HUES6 (cell line): ENCODE measurements around the gene SHISAL1.

ENCODE experiments used
- H3K27ac ChIP-seq: 2 replicates; pipeline ENCODE4 v1.7.0; 2013; ENCODE audit warnings: low read depth, mild to moderate bottlenecking, low read length, inconsistent platforms
- H3K27me3 ChIP-seq: 2 replicates; pipeline ENCODE4 v1.6.1; 2013; ENCODE audit warnings: low read length; ENCODE audit not compliant: control insufficient read depth, insufficient read depth
- H3K36me3 ChIP-seq: 2 replicates; pipeline ENCODE4 v1.6.1; 2013; ENCODE audit warnings: low read length; ENCODE audit not compliant: control insufficient read depth, insufficient read depth
- H3K4me1 ChIP-seq: 2 replicates; pipeline ENCODE4 v1.6.1; 2013; ENCODE audit warnings: low read length; ENCODE audit not compliant: control insufficient read depth, insufficient read depth
- H3K4me3 ChIP-seq: 2 replicates; pipeline ENCODE4 v1.5.1; 2013; ENCODE audit warnings: low read depth, low read length
- H3K9ac ChIP-seq: one replicate; pipeline ENCODE4 v1.6.1; 2013; ENCODE audit warnings: mild to moderate bottlenecking, low read length
- H3K9me3 ChIP-seq: 2 replicates; pipeline ENCODE4 v1.6.1; 2013; ENCODE audit warnings: low read depth, low read length; ENCODE audit not compliant: control insufficient read depth, insufficient read depth

Gene SHISAL1

GRCh38 chr22:44298406-44299091 lies 14.2 kb downstream of the SHISAL1 start:
- Histone ChIP-seq H3K27ac (no peak overlapping the region; the same call in 1 of the 2 replicates), H3K4me1 (peaks cover 10% of the 10 kb centered on the region; the same call in 1 of the 2 replicates), H3K9ac (no peak overlapping the region), H3K27me3 (peaks cover 3% of the 10 kb centered on the region; the same call in 1 of the 2 replicates), H3K9me3 (peaks cover 11% of the 10 kb centered on the region), H3K4me3 (no peak overlapping the region), H3K36me3 (no peaks in the 10 kb centered on the region)

DNA sequence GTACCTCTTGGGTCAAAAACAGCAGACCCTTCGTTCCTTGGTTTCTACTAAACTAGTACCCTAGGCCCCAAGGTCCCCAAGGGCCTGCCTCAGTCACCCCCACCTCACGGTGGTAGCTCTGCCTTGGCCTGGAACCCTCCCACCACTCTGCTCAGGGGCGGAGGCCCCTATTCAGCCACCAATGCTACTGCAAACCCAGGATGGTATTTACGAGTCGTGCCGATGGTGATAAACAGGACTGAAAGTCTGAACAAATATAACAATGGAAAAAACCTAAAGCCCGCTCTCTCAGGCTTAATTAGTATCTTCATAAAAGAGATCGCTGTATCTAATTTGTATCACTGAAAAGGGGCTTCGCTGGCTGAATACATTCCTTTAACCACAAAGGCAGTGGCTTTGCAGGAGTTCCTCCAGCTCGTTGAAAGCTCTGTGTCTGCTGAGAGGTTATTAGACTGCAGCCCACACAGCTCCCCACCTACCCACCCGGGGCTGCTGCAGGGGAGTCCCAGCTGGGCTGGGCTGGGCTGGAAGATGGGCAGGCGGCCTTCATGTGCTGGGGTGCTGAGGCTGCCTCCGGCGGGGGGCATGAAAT lies 15.2 kb downstream of the SHISAL1 start:
- Histone ChIP-seq H3K36me3 (no peaks in the 10 kb centered on the region), H3K27me3 (peaks cover 3% of the 10 kb centered on the region; the same call in 1 of the 2 replicates), H3K9me3 (peaks cover 11% of the 10 kb centered on the region), H3K27ac (no peak overlapping the region), H3K4me3 (no peak overlapping the region), H3K4me1 (peaks cover 17% of the 10 kb centered on the region; the same call in 1 of the 2 replicates), H3K9ac (no peak overlapping the region)

GRCh38 chr22:44295406-44295805 lies 17.3 kb downstream of the SHISAL1 start:
- Histone ChIP-seq H3K27me3 (peaks cover 3% of the 10 kb centered on the region; the same call in 1 of the 2 replicates), H3K9me3 (peaks cover 11% of the 10 kb centered on the region), H3K27ac (no peak overlapping the region), H3K36me3 (no peaks in the 10 kb centered on the region), H3K4me1 (peaks cover 34% of the 10 kb centered on the region), H3K9ac (no peak overlapping the region), H3K4me3 (no peak overlapping the region)

GRCh38 chr22:44293876-44294275 lies 18.9 kb downstream of the SHISAL1 start:
- H3K4me3 ChIP-seq: no peak overlapping the region
- H3K4me1 ChIP-seq: peaks cover 43% of the 10 kb centered on the region
- no peaks in the 10 kb centered on the region for H3K27me3 ChIP-seq
- peaks cover 11% of the 10 kb centered on the region for H3K9me3 ChIP-seq
- no peaks in the 10 kb centered on the region for H3K36me3 ChIP-seq
- no peak overlapping the region for H3K27ac ChIP-seq
- H3K9ac ChIP-seq: no peak overlapping the region

DNA sequence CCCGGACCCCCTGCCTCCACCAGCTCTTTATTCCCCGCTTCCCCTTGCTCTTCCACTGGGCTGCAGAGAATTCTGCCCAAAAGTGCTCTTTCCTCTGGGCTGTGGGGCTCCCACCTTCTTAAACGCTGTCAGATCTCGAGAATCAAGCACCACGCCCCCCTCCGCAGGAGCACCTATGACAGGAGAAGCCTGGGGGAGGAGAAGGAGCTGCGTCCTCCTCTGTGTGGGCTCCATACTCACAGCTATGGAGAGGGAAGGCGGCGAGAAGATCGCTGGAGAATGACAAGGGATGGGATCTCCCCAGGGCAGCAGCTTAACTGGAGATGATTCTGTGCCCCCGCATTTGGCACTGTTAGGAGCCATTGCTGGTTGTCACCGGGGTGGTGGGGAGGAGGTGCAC lies 19.7 kb downstream of the SHISAL1 start:
- H3K9ac ChIP-seq: no peak overlapping the region
- peaks cover 11% of the 10 kb centered on the region for H3K9me3 ChIP-seq
- peaks cover 38% of the 10 kb centered on the region for H3K4me1 ChIP-seq
- H3K27me3 ChIP-seq: no peaks in the 10 kb centered on the region
- no peak overlapping the region for H3K4me3 ChIP-seq
- H3K27ac ChIP-seq: no peak overlapping the region
- H3K36me3 ChIP-seq: no peaks in the 10 kb centered on the region

- H3K36me3 ChIP-seq: no peaks in the 10 kb centered on the region
- peaks cover 11% of the 10 kb centered on the region for H3K9me3 ChIP-seq
- no peak overlapping the region for H3K27ac ChIP-seq
- H3K27me3 ChIP-seq: no peaks in the 10 kb centered on the region
- H3K4me1 ChIP-seq: peaks cover 38% of the 10 kb centered on the region
- H3K9ac ChIP-seq: no peak overlapping the region
- H3K4me3 ChIP-seq: no peak overlapping the region
These were observed 20.2 kb downstream of the SHISAL1 start for GRCh38 chr22:44292521-44292920.

GRCh38 chr22:44291674-44292360 lies 20.9 kb downstream of the SHISAL1 start:
- H3K9me3 ChIP-seq: peaks cover 11% of the 10 kb centered on the region
- no peak overlapping the region for H3K9ac ChIP-seq
- no peaks in the 10 kb centered on the region for H3K36me3 ChIP-seq
- no peaks in the 10 kb centered on the region for H3K27me3 ChIP-seq
- H3K27ac ChIP-seq: no peak overlapping the region
- H3K4me3 ChIP-seq: no peak overlapping the region
- H3K4me1 ChIP-seq: peaks cover 38% of the 10 kb centered on the region

GRCh38 chr22:44291265-44291664 lies 21.5 kb downstream of the SHISAL1 start:
- Histone ChIP-seq H3K9me3 (peaks cover 11% of the 10 kb centered on the region), H3K4me1 (peaks cover 40% of the 10 kb centered on the region), H3K27me3 (no peaks in the 10 kb centered on the region), H3K27ac (no peak overlapping the region), H3K9ac (no peak overlapping the region), H3K36me3 (no peaks in the 10 kb centered on the region), H3K4me3 (no peak overlapping the region)

GRCh38 chr22:44289414-44290171 lies 23.2 kb downstream of the SHISAL1 start:
- H3K9me3 ChIP-seq: peaks cover 4% of the 10 kb centered on the region
- H3K27me3 ChIP-seq: no peaks in the 10 kb centered on the region
- H3K9ac ChIP-seq: no peak overlapping the region
- H3K36me3 ChIP-seq: no peaks in the 10 kb centered on the region
- H3K27ac ChIP-seq: no peak overlapping the region
- H3K4me1 ChIP-seq: peaks cover 40% of the 10 kb centered on the region
- no peak overlapping the region for H3K4me3 ChIP-seq

DNA sequence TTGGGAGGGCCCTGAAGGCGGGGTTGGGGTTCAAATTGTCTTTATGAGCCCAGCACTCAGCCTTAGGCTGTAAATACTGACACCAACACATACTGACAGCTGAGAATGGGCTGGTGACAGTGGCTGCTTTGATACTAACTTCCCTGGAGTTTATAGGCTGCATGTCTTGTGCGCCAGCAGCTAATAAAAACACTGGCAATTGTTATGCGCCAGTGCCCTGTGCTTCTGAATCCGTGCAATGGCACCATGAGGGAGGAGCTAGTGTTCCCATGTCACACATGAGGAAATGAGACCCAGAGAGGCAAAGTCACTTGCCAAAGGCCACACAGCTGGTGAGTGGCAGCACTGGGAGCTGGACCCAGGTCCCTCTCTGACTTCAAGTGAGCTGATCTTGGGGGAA lies 23.8 kb downstream of the SHISAL1 start:
- H3K27ac ChIP-seq: no peak overlapping the region
- H3K27me3 ChIP-seq: no peaks in the 10 kb centered on the region

More for the DNA sequence above, 23.8 kb downstream of the SHISAL1 start:
- no peak overlapping the region for H3K4me3 ChIP-seq
- H3K36me3 ChIP-seq: no peaks in the 10 kb centered on the region
- peaks cover 40% of the 10 kb centered on the region for H3K4me1 ChIP-seq
- peaks cover under 1% of the 10 kb centered on the region for H3K9me3 ChIP-seq
- no peak overlapping the region for H3K9ac ChIP-seq
